NCI-H526 treated with DMSO at 0.1 percent for 48 hours (cell line): ENCODE data around the gene LDLR.
"Not testable (repeated sequence)": the region's sequence is repeated elsewhere in the genome, so short reads cannot be mapped to it uniquely, and the experiment has no call there.

Source experiments
- DNase-seq: peaks from one replicate; lab custom pipeline; 2025; lab: John Stamatoyannopoulos, UW

Gene LDLR

DNA sequence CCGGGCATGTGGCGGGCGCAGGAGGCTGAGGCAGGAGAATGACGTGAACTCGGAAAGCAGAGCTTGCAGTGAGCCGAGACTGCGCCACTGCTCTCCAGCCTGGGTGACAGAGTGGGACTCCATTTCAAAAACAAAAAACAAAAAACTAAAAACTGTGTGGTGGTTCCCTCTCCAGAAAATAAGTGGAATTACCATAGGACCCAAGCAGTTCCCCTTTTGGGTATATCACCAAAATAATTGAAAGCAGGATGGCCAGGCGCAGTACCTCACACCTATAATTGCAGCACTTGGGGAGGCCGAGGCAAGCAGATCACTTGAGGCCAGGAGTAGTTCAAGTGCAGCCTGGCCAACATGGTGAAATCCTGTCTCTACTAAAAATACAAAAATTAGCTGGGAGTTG, 15.7 kb upstream of the LDLR start:
- DNase-seq: no peak

DNA sequence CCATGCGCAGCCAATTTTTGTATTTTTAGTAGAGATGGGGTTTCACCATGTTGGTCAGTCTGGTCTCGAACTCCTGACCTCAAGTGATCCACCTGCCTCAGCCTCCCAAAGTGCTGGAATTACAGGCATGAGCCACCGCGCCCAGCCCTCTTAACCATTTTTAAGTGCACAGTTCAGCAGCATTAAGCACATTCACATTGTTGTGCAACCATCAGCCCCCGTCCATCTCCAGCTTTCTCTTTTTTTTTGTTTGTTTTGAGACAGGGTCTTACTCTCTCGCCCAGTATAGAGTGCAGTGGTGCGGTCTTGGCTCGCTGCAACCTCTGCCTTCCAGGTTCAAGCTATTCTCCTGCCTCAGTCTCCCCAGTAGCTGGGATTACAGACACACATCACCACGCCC, 12.5 kb upstream of the LDLR start:
- not testable (repeated sequence) for DNase-seq

GRCh38 chr19:11078893-11079292, 10.4 kb upstream of the LDLR start:
- no peak for DNase-seq

DNA sequence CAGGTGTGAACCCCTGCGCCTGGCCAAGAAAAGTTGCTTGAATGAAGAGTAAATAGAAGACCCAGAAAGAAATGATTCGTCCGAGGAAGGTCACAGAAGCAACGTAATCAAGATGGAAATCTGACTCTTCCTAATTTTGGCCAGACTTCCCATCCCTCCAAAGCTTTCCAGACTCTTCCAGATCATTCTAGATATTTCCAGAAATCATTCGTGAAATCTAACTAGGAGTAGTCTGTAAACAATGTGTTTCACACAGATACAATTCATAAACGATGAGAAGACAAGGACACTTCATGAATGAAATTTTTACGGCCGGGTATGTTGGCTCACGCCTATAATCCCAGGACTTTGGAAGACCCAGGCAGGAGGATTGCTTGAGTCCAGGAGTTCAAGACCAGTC, 9.3 kb upstream of the LDLR start:
- DNase-seq: no peak

DNA sequence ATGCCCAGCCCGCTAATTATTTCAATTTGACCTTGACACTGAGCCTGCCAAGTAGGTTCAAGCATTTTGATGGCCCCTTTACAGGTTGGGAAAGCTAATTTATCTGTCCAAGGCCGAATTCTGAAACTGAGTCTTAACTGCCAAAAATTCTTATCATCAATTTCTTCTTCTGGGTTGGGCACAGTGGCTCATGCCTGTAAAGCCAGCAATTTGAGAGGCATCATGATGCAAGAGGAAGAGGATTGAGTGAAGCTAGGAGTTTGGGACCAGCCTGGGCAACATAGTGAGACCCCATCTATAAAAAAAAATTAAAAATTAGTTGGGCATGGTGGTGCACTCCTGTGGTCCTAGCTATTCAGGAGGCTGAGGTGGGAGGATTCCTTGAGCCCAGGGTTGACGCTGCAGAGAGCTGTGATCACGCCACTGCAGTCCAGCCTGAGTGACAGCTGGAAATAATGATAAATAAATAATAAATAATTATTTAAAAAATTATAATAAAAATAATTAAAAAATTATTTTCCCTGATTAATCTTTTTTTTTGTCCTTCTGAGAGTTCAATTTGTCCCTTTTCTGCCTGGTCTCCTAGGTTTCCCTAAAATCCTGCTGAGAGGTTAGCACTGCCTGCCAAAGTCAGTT, 1.3 kb upstream of the LDLR start:
- no peak for DNase-seq

DNA sequence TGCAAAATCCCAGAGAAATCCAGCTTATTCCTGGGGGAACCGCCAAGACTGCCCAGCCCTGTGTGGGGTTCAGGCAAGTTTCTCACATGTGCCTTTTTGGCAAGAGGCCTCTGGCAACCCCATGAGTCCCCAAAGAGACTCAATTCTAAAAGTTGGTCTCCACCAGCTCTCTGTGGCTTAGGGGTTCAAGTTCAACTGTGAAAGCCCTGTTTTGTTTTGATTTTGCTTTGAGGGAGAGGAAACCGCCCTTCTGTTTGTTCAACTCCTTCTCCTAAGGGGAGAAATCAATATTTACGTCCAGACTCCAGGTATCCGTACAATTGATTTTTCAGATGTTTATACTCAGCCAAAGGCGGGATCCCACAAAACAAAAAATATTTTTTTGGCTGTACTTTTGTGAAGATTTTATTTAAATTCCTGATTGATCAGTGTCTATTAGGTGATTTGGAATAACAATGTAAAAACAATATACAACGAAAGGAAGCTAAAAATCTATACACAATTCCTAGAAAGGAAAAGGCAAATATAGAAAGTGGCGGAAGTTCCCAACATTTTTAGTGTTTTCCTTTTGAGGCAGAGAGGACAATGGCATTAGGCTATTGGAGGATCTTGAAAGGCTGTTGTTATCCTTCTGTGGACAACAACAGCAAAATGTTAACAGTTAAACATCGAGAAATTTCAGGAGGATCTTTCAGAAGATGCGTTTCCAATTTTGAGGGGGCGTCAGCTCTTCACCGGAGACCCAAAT, 583 bp upstream of the LDLR start:
- DNase-seq: no peak

GRCh38 chr19:11090014-11090263, 676 bp downstream of the LDLR start:
- DNase-seq: peak; percentile 46

- peak; percentile 76 for DNase-seq
Observed at GRCh38 chr19:11090264-11090996, 1.2 kb downstream of the LDLR start.

DNA sequence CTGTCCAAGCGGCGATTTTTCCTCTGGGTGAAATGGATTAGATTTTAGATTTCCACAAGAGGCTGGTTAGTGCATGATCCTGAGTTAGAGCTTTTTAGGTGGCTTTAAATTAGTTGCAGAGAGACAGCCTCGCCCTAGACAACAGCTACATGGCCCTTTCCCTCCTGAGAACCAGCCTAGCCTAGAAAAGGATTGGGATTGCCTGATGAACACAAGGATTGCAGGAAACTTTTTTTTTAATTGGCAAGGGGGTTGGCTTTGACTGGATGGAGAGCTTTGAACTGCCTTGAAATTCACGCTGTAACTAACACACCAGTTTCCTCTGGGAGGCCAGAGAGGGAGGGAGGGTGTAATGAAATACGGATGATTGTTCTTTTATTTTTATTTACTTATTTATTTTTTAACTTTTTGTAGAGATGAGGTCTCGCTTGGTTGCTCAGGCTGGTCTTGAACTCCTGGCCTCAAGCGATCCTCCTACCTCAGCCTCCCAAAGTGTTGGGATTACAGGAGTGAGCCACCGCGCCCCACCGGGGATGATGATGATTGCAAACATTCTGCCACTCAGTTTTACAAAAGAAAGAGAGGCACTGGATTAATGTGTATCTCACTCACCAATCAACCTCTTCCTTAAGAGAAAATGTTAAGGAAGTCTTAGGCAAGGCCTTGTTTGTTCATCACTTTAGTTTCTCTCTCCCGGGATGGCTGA, 1.9 kb downstream of the LDLR start:
- DNase-seq: no peak

DNA sequence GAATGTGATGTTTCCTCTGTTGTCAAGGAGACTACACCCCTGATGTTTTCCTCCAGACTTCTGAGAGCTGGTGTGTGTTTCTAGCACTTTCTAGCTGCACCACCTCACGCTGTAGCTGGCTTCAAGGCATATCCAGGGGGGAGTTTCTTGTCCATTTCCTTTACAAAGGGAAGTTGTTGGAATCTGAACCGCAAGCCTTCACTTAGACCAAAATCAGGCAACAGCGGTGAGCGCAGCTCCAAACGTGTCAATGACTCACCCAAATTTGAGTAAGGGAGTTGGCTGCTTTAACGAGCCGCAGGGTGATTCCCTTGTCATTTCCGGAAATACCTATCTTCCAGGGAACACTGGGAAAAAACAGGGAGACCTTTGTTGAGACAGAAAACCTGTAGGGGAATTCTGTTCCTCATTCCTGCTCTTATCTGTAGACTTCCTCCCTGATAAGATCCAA, 2.5 kb downstream of the LDLR start:
- DNase-seq: peak; percentile 7

- no peak for DNase-seq
Observed at GRCh38 chr19:11092181-11092538, 2.9 kb downstream of the LDLR start.

DNA sequence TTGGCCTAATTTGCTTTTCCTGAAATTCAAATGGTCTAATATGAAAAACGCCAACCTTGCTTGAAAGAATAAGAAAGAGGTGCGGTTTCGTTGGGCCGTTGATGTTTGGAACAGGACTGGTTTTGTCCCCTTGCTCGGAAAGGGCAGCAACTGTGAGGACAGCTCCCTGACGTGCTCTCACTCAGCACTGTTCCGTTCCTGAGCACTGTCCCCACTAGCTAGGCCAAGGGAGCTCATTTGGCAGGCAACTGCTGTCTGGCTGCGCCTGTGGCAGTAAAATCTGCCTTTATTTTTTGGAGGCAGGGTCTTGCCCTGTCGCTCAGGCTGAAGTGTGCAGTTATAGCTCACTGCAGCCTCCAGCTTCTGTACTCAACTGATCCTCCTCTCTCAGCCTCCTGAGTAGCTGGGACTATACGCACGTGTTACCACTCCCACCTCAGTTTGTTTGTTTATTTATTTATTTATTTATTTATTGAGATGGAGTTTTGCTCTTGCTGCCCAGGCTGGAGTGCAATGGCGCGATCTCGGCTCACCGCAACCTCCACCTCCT, 4.5 kb downstream of the LDLR start:
- no peak for DNase-seq

- DNase-seq: no peak
Observed at GRCh38 chr19:11094520-11094894, 5.2 kb downstream of the LDLR start.

GRCh38 chr19:11096210-11096841, 7.1 kb downstream of the LDLR start:
- DNase-seq: no peak

DNA sequence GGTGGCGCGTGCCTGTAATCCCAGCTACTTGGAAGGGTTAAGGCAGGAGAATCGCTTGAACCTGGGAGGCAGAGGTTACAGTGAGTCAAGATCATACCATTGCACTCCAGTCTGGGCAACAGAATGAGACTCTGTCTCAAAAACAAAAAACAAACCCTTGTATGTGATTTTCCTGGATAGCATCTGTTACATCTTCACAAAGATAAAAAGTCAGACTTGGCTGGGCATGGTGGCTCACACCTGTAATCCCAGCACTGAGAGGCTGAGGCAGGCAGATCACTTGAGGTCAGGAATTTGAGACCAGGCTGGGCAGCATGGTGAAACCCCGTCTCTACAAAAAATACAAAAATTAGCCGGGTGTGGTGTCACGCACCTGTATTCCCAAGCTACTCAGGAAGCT, 8.1 kb downstream of the LDLR start:
- DNase-seq: not testable (repeated sequence)

DNA sequence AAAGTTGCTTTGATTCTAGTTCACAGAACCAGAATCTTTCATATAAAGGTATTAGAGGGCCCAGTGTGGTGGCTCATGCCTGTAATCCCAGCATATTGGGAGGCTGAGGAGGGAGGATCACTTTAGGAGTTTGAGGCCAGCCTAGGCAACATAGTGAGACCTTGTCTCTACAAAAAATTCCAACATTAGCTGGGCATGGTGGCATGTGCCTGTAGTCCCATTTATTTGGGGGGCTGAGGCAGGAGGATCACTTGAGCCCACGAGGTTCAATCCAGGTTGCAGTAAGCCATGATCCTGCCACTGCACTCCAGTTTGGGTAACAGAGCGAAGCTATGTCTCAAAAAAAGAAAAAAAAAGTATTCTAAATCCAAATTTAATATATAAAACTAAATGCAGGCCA, 9.1 kb downstream of the LDLR start:
- DNase-seq: no peak

GRCh38 chr19:11098861-11099260, 9.6 kb downstream of the LDLR start:
- DNase-seq: no peak

- no peak for DNase-seq
Observed at GRCh38 chr19:11100049-11100448, 10.8 kb downstream of the LDLR start.

GRCh38 chr19:11101057-11101456, 11.8 kb downstream of the LDLR start:
- DNase-seq: no peak

DNA sequence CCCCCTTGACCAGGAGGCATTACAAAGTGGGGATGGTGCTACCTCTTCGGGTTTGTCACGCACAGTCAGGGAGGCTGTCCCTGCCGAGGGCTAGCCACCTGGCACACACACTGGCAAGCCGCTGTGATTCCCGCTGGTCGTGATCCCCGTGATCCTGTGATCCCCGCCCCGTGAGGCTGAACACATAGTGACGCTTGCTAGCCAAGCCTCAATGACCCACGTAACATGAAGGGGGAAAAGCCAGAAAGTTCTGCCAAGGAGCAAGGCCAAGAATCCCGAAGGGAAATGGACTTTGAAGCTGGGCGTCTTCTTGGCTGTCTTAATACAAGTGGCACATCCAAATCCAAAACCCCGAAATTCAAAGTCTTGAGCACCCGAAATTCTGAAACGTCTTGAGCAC, 13.7 kb downstream of the LDLR start:
- DNase-seq: no peak

DNA sequence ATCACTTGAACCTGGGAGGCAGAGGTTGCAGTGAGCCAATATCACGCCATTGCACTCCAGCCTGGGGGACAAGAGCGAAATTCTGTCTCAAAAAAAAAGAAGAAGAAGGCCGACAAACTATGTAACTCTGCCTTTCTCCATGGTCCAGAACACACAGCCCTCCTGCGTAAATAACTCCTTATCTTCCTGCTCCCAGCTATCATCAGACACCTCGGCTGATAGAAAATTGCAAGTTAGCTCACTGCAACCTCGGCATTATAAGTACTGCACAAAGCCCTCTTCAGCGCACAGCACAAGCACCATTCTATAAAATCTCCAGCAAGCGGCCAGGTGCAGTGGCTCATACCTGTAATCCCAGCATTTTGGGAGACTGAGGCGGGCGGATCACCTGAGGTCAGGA, 14.4 kb downstream of the LDLR start:
- not testable (repeated sequence) for DNase-seq

GRCh38 chr19:11105014-11105636, 15.9 kb downstream of the LDLR start:
- DNase-seq: no peak
